SH-SY5Y (cell line): ENCODE data around the gene OR6J1.

Source experiments
- GATA2 ChIP-seq: IDR thresholded peaks from 2 replicates; pipeline ENCODE4 v1.6.1; 2011; ENCODE audit warnings: mild to moderate bottlenecking, low read depth, low read length
- GATA3 ChIP-seq: IDR thresholded peaks from 2 replicates; pipeline ENCODE4 v1.6.1; 2011; ENCODE audit warnings: low read depth, mild to moderate bottlenecking, low read length, moderate library complexity

Gene OR6J1

GRCh38 chr14:22656226-22656625, 12.1 kb upstream of the OR6J1 start:
- TF ChIP-seq GATA2 (no peak), GATA3 (no peak)

GRCh38 chr14:22653012-22653621, 9.0 kb upstream of the OR6J1 start:
- no peak for TF ChIP-seq GATA2

GRCh38 chr14:22651586-22651985, 7.4 kb upstream of the OR6J1 start:
- no peak for TF ChIP-seq GATA2
- TF ChIP-seq GATA3, result no peak

GRCh38 chr14:22650960-22651521, 6.9 kb upstream of the OR6J1 start:
- TF ChIP-seq GATA2 (no peak), GATA3 (no peak)

GRCh38 chr14:22650046-22650739, 6.0 kb upstream of the OR6J1 start:
- TF ChIP-seq GATA2 (no peak), GATA3 (no peak)

GRCh38 chr14:22648506-22648905, 4.4 kb upstream of the OR6J1 start:
- TF ChIP-seq GATA2 (no peak), GATA3 (no peak)

GRCh38 chr14:22646570-22647254, 2.6 kb upstream of the OR6J1 start:
- TF ChIP-seq GATA2, result no peak
- no peak for TF ChIP-seq GATA3

GRCh38 chr14:22641846-22642245, 2.3 kb downstream of the OR6J1 start:
- TF ChIP-seq GATA2, result no peak
- no peak for TF ChIP-seq GATA3

GRCh38 chr14:22640192-22640591, 4.0 kb downstream of the OR6J1 start:
- no peak for TF ChIP-seq GATA3
- no peak for TF ChIP-seq GATA2

- TF ChIP-seq GATA2 (no peak), GATA3 (no peak)
Measured at GRCh38 chr14:22634233-22634900, 9.8 kb downstream of the OR6J1 start.

GRCh38 chr14:22630486-22630885, 13.7 kb downstream of the OR6J1 start:
- TF ChIP-seq GATA3 (no peak), GATA2 (no peak)

- TF ChIP-seq GATA3, result no peak
- no peak for TF ChIP-seq GATA2
Measured at GRCh38 chr14:22630066-22630465, 14.1 kb downstream of the OR6J1 start.

GRCh38 chr14:22629361-22629760, 14.8 kb downstream of the OR6J1 start:
- TF ChIP-seq GATA3 (no peak), GATA2 (no peak)
